ENCODE data around the gene NPAS3.
"Not testable (repeated sequence)": the region's sequence is repeated elsewhere in the genome, so short reads cannot be mapped to it uniquely, and the experiment has no call there.

The NPAS3 gene

GRCh38 chr14:33068626-33069025 lies 129.9 kb downstream of the NPAS3 start:
- TF ChIP-seq CTCF (IDR thresholded peaks at IDR 0.05; ENCODE audit: low read depth, low read length, missing control alignments) = no peak
- no peak overlapping the region for H3K4me3 ChIP-seq (ENCODE audit: low read depth, low read length)
- in situ Hi-C loops (cut with HindIII; ENCODE audit: low sequenced_read_pairs) = no loop called here
- DNase-seq (ENCODE audit: low read depth) = peak; percentile 64

- H3K4me3 ChIP-seq (ENCODE audit: low read depth, low read length) = no peak overlapping the region
- in situ Hi-C loops (cut with HindIII; ENCODE audit: low sequenced_read_pairs) = no loop called here
- no peak for TF ChIP-seq CTCF (IDR thresholded peaks at IDR 0.05; ENCODE audit: low read depth, low read length, missing control alignments)
- no peak for DNase-seq (ENCODE audit: low read depth)
Measured at GRCh38 chr14:33070475-33070874, 131.8 kb downstream of the NPAS3 start.

- in situ Hi-C loops (cut with HindIII; ENCODE audit: low sequenced_read_pairs) = no loop called here
- no peak for DNase-seq (ENCODE audit: low read depth)
- TF ChIP-seq CTCF (IDR thresholded peaks at IDR 0.05; ENCODE audit: low read depth, low read length, missing control alignments) = no peak
- H3K4me3 ChIP-seq (ENCODE audit: low read depth, low read length) = no peak overlapping the region
Measured at GRCh38 chr14:33073023-33073422, 134.3 kb downstream of the NPAS3 start.

GRCh38 chr14:33081259-33081658 lies 142.6 kb downstream of the NPAS3 start:
- in situ Hi-C loops (cut with HindIII; ENCODE audit: low sequenced_read_pairs) = no loop called here
- no peak for DNase-seq (ENCODE audit: low read depth)
- no peak for TF ChIP-seq CTCF (IDR thresholded peaks at IDR 0.05; ENCODE audit: low read depth, low read length, missing control alignments)

GRCh38 chr14:33085799-33086198 lies 147.1 kb downstream of the NPAS3 start:
- in situ Hi-C loops (cut with HindIII; ENCODE audit: low sequenced_read_pairs) = no loop called here
- TF ChIP-seq CTCF (IDR thresholded peaks at IDR 0.05; ENCODE audit: low read depth, low read length, missing control alignments) = no peak
- no peak for DNase-seq (ENCODE audit: low read depth)

More at GRCh38 chr14:33081259-33081658, 142.6 kb downstream of the NPAS3 start:
- no peak overlapping the region for H3K4me3 ChIP-seq (ENCODE audit: low read depth, low read length)

GRCh38 chr14:33088274-33088673 lies 149.6 kb downstream of the NPAS3 start:
- H3K4me3 ChIP-seq (ENCODE audit: low read depth, low read length); DNase-seq (ENCODE audit: low read depth); in situ Hi-C loops (cut with HindIII; ENCODE audit: low sequenced_read_pairs): not testable (repeated sequence)

More at GRCh38 chr14:33085799-33086198, 147.1 kb downstream of the NPAS3 start:
- H3K4me3 ChIP-seq (ENCODE audit: low read depth, low read length) = no peak overlapping the region

GRCh38 chr14:33098016-33098415 lies 159.3 kb downstream of the NPAS3 start:
- no peak overlapping the region for H3K4me3 ChIP-seq (ENCODE audit: low read depth, low read length)
- no peak for DNase-seq (ENCODE audit: low read depth)
- TF ChIP-seq CTCF (IDR thresholded peaks at IDR 0.05; ENCODE audit: low read depth, low read length, missing control alignments) = no peak
- in situ Hi-C loops (cut with HindIII; ENCODE audit: low sequenced_read_pairs) = no loop called here

Measured in astrocyte of the cerebellum (primary cell).